GM20431 (cell line): Measurements from ENCODE around the gene TEDDM1.

Source experiments
- in situ Hi-C: fragments of 300-500 bp; cut with MseI, MboI; formaldehyde crosslinking; loops from one replicate; pipeline ENCODE4 v1.15.0; 2020; ENCODE audit warnings: low sequenced_read_pairs; ENCODE audit not compliant: unreplicated experiment

Gene TEDDM1, protein sequence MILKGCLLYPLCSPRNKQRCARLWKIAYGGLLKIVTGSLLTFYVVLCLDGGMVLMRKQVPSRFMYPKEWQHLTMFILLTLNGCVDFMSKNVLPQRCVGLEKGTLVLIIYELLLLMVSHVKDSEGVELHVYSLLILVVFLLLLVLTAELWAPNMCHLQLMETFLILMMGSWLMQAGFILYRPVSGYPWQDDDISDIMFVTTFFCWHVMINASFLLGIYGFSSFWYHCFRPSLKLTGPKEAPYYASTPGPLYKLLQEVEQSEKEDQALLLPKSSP

GRCh38 chr1:182400567-182400966, at the start of gene TEDDM1:
TSS of gene TEDDM1 (minus strand) at chr1:182400667. CDS start at chr1:182400485, 182 bp downstream.
- in situ Hi-C loops, result no loop called here

DNA sequence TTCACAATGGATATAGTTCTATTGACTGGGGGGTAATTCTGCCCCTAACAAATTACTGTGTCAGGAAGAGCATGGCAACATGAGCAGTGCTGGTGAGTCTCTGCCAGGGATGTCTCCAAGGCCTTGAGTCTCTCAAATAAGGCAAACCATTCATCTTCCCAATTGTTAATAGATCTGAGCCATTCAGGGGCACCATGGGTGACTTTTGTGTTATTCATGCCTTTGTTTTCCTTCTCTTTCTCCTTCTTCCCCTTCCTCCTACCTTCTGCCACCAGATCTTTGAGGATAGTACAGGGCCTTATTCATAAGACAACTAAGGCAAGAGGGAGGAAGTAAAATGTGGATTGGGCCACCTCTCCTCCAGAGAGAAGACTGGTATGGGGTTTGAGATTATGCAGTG, 49.6 kb upstream of the TEDDM1 start, which contains the start of gene RGSL1:
Gene RGSL1, plus strand, starts transcription at position 60 of the 400 bp plus-strand sequence. Its CDS starts 20 bp downstream, at position 80.
- in situ Hi-C loops, result no loop called here

- in situ Hi-C loops, result loop anchor here (10.0 kb wide), 1 partner anchor 337 kb away; the partner anchor contains the start of gene NPL
These were observed 47.2 kb upstream of the TEDDM1 start for GRCh38 chr1:182447660-182448059.

DNA sequence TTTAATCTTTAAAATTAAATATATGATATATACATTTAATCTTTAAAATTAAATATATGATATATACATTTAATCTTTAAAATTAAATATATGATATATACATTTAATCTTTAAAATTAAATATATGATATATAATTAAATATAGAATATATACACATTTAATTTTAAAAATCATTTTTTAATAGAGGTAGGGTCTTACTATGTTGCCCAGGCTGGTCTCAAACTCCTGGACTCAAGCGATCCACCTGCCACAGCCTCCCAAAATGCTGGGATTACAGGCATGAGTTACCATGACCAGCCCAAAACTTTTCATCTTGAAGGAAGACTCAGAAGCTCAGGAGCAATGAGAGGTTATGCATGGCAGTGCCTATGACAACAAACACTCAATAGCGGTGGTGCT, 46.7 kb upstream of the TEDDM1 start:
- in situ Hi-C loops, result loop anchor here (10.0 kb wide), 1 partner anchor 338 kb away; the partner anchor contains the start of gene NPL

DNA sequence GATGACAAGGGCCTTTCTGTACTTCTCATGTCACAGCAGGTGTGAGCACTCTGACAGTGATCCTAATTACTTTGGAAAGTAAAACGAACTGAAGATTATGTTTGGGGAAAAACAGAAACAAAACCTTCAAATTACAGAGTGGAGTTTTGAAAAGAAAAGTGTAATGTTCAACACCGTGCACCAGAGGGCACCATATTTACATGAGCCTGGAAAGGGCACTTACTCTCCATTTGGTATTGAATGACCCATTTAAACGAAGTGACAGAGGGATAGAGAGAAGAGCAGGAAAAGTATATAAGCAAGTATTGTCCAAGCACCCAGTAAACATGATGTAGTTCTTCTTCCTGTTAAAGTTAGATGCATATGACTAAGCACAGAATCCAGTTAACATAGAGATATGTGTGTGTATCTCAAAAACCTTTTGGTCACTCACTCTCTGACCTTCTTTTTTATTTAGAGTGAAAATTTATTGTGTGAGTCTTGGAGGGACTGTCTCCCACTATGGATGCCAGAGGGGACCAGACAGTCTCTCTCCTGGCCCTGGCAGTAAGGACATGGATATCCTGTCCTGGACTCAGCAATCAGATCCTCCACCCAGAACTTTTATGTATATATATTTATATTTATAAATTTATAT, 45.7 kb upstream of the TEDDM1 start:
- in situ Hi-C loops, result loop anchor here (10.0 kb wide), 1 partner anchor 339 kb away; the partner anchor contains the start of gene NPL

DNA sequence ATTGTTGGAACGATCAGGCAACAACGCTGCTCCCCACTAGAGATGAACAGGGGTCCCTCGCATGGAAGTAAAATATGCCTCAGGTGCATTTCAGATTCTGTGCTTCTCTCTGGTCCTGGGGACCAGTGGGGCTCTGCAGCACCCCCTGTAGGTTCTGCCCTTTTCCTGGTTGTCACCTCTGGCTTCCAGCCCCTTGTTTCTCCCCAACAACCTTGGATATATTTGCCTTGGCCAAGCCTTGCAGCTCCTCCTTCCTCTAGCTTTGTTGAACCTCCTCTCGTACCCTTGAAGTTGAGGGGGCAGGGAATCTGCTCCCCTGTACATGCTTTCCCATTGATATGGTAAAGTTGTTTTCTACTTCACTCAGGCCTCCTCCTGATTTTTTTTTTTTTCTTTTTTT, 44.0 kb upstream of the TEDDM1 start:
- in situ Hi-C loops, result loop anchor here (10.0 kb wide), 1 partner anchor 340 kb away; the partner anchor contains the start of gene NPL

GRCh38 chr1:182442333-182442732, 41.9 kb upstream of the TEDDM1 start:
- in situ Hi-C loops, result loop anchor here (10.0 kb wide), 1 partner anchor 342 kb away; the partner anchor contains the start of gene NPL

DNA sequence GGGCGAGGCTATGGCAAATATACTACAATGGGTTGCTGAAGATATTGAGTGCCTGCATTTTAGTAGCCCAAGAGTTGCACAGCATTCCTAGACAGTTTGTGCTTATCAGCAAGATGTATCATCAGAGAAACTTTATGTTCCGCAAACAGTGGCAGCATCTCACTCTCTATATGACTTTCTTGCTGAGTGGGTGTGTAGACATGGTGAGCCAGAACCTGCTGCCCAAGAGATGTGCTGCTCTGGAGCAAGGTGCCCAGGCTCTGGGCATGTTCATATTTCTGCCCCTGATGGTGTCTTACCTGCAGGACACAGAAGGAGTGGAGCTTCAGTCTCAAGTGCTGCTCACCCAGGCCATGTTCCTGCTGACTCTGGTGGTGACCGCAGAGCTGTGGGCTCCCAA, 41.3 kb upstream of the TEDDM1 start:
- in situ Hi-C loops, result loop anchor here (10.0 kb wide), 1 partner anchor 343 kb away; the partner anchor contains the start of gene NPL

- in situ Hi-C loops, result no loop called here
These were observed 37.9 kb upstream of the TEDDM1 start for GRCh38 chr1:182438326-182438725.

DNA sequence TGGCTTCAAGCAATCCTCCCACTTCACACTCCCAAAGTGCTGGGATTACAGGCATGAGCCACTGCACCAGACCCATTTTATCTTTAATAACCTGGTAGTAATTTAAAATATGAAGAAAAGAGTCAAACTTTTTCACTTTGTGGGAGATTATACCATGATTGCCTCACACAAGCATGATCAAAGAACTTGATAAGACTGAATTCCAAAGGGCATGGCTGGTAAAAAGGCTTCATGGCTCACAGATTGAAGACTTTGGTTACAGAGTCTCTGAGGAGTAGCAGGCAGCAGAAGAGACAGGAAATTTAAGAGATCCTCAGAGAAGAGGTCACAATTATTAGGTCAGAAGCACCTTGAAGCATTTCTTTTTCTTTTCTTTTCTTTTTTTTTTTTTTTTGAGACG, 33.1 kb upstream of the TEDDM1 start:
- in situ Hi-C loops, result no loop called here

GRCh38 chr1:182431278-182431677, 30.8 kb upstream of the TEDDM1 start:
- in situ Hi-C loops, result no loop called here

DNA sequence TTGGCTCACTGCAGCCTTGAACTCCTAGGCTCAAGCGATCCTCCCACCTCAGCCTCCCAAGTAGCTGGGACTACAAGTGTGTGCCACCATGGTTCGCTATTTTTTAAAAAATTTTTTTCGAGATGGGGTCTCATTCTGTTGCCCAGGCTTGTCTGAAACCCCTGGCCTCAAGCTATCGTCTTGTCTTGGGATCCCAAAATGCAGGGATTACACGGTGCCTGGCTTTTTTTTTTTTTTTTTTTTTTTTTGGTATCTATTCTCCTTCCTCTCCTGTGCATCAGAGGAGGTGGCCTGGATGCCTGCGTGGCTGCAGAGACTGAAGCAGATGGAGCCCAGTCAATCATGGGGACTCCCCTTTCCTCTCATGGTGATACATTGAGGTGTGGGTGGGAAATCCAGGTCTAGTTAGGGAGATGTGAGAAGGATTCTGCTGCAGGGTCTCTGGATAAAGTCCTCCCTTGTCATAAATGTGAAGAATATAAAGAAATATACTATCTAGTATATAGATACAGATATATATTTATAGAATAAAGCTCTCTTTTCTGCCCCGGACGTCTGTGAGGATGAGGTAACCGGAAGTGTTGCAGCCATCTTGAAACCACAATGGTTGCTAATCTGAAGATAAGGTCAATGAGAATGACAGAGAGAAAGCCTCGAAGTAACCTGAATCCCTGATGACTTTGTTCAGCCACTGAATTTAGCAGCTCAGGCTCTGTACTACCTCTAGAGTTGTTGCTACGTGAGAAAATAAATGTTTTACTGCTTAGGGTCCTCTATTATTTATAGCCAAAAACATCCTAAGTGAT, 30.0 kb upstream of the TEDDM1 start:
- in situ Hi-C loops, result no loop called here

DNA sequence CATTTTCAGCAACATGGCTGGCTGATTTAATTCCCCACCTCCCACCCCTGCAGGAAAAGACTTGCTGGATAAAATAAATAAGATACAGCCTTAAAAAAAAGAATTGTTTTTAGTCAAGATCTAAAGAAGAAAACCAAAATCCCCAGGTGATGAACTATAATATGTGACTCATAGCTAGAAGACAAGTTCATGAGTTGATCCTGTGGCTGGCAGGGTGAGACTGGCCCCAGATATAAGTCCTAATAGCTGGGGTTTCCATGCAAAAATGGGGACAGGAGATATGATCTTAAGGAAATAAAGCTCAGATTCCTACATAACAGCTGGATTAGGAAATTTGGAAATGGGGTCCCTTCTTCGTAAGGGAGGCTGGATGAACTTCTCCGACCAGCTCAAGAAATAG, 27.6 kb upstream of the TEDDM1 start:
- in situ Hi-C loops, result no loop called here

- in situ Hi-C loops, result no loop called here
These were observed 26.3 kb upstream of the TEDDM1 start for GRCh38 chr1:182426442-182427430.

- in situ Hi-C loops, result no loop called here
These were observed 15.3 kb upstream of the TEDDM1 start for GRCh38 chr1:182415789-182416188.

GRCh38 chr1:182413969-182414368, 13.5 kb upstream of the TEDDM1 start:
- in situ Hi-C loops, result no loop called here

- in situ Hi-C loops, result no loop called here
These were observed 13.0 kb upstream of the TEDDM1 start for GRCh38 chr1:182413486-182413885.

- in situ Hi-C loops, result no loop called here
These were observed 10.3 kb upstream of the TEDDM1 start for GRCh38 chr1:182410620-182411273.

- in situ Hi-C loops, result no loop called here
These were observed 9.7 kb upstream of the TEDDM1 start for GRCh38 chr1:182410138-182410537.
